WTC11 (cell line): Measurements from ENCODE around the gene TRAF2. TPM values are rescaled to one million over a fixed set of nuclear protein-coding genes. Genes with fewer than 3 reads are reported as not detected.

ENCODE experiments used
- ATF1 ChIP-seq: sonication (generic); formaldehyde crosslinking; IDR thresholded peaks from 2 replicates; pipeline ENCODE4 v1.8.1; 2023; ENCODE audit warnings: mild to moderate bottlenecking, moderate library complexity, missing genetic modification reagents
- CREM ChIP-seq: sonication (generic); formaldehyde crosslinking; IDR thresholded peaks from 2 replicates; pipeline ENCODE4 v1.8.1; 2022; ENCODE audit warnings: mild to moderate bottlenecking, missing genetic modification reagents, moderate library complexity
- FOXJ3 ChIP-seq: sonication (generic); formaldehyde crosslinking; IDR thresholded peaks from 2 replicates; pipeline ENCODE4 v1.9.0; 2021; ENCODE audit warnings: missing genetic modification reagents, mild to moderate bottlenecking, borderline replicate concordance
- FOXP1 ChIP-seq: sonication (generic); formaldehyde crosslinking; IDR thresholded peaks from 2 replicates; pipeline ENCODE4 v1.8.0; 2022; ENCODE audit warnings: missing genetic modification reagents, mild to moderate bottlenecking, moderate library complexity, borderline replicate concordance
- HMGA2 ChIP-seq: fragments of 250-450 bp; sonication (Bioruptor Pico); IDR thresholded peaks from 2 replicates; pipeline ENCODE4 v1.4.0; 2021; ENCODE audit warnings: mild to moderate bottlenecking, moderate library complexity
- MYBL2 ChIP-seq: sonication (generic); formaldehyde crosslinking; IDR thresholded peaks from 2 replicates; pipeline ENCODE4 v1.8.1; 2023; ENCODE audit warnings: mild to moderate bottlenecking, moderate library complexity, missing genetic modification reagents
- NR3C1 ChIP-seq: sonication (generic); formaldehyde crosslinking; conservative IDR thresholded peaks from 2 replicates; pipeline ENCODE4 v1.8.1; 2023; ENCODE audit warnings: low read depth, mild to moderate bottlenecking, missing genetic modification reagents
- RORB ChIP-seq: fragments of 250-450 bp; sonication (Bioruptor Pico); IDR thresholded peaks from 2 replicates; pipeline ENCODE4 v1.9.0; 2021; ENCODE audit warnings: mild to moderate bottlenecking
- SMAD3 ChIP-seq: sonication (generic); formaldehyde crosslinking; IDR thresholded peaks from 2 replicates; pipeline ENCODE4 v1.8.0; 2022; ENCODE audit warnings: missing genetic modification reagents, mild to moderate bottlenecking, borderline replicate concordance
- SP1 ChIP-seq: sonication (generic); formaldehyde crosslinking; conservative IDR thresholded peaks from 2 replicates; pipeline ENCODE4 v1.8.1; 2022; ENCODE audit warnings: missing genetic modification reagents
- ZNF219 ChIP-seq: sonication (generic); formaldehyde crosslinking; IDR thresholded peaks from 2 replicates; pipeline ENCODE4 v1.8.0; 2023; ENCODE audit warnings: missing genetic modification reagents, mild to moderate bottlenecking, borderline replicate concordance
- ZNF671 ChIP-seq: fragments of 250-450 bp; sonication (Bioruptor Pico); IDR thresholded peaks from 2 replicates; pipeline ENCODE4 v1.8.0; 2021; ENCODE audit warnings: mild to moderate bottlenecking
- total RNA-seq: library from RNA; stranded (reverse); gene quantifications from 3 replicates; pipeline ENCODE4 v1.2.3, GENCODE V29; 2021
- TF ChIP-seq, protein P1 (sequence below): fragments of 250-450 bp; sonication (Bioruptor Pico); IDR thresholded peaks from 2 replicates; pipeline ENCODE4 v1.9.0; 2021; ENCODE audit warnings: mild to moderate bottlenecking
- TF ChIP-seq, protein P2 (sequence below): sonication (generic); formaldehyde crosslinking; IDR thresholded peaks from 2 replicates; pipeline ENCODE4 v1.8.0; 2022; ENCODE audit warnings: mild to moderate bottlenecking, missing genetic modification reagents
- TF ChIP-seq, protein P3 (sequence below): sonication (generic); formaldehyde crosslinking; IDR thresholded peaks from 2 replicates; pipeline ENCODE4 v1.8.0; 2023; ENCODE audit warnings: missing genetic modification reagents
- TF ChIP-seq, protein P4 (sequence below): sonication (generic); formaldehyde crosslinking; conservative IDR thresholded peaks from 2 replicates; pipeline ENCODE4 v1.8.1; 2023; ENCODE audit warnings: mild to moderate bottlenecking, low read depth, missing genetic modification reagents, moderate library complexity
- TF ChIP-seq, protein P5 (sequence below): sonication (generic); formaldehyde crosslinking; IDR thresholded peaks from 2 replicates; pipeline ENCODE4 v1.8.1; 2022; ENCODE audit warnings: mild to moderate bottlenecking, missing genetic modification reagents, moderate library complexity, borderline replicate concordance
- TF ChIP-seq, protein P6 (sequence below): fragments of 250-450 bp; sonication (Bioruptor Pico); IDR thresholded peaks from 2 replicates; pipeline ENCODE4 v1.9.0; 2021; ENCODE audit warnings: moderate library complexity, mild to moderate bottlenecking, inconsistent platforms, borderline replicate concordance
- TF ChIP-seq, protein P7 (sequence below): sonication (generic); formaldehyde crosslinking; IDR thresholded peaks from 2 replicates; pipeline ENCODE4 v1.8.1; 2023; ENCODE audit warnings: mild to moderate bottlenecking, missing genetic modification reagents
- TF ChIP-seq, protein P8 (sequence below): sonication (generic); formaldehyde crosslinking; conservative IDR thresholded peaks from 2 replicates; pipeline ENCODE4 v1.8.1; 2022; ENCODE audit warnings: mild to moderate bottlenecking, missing genetic modification reagents
- TF ChIP-seq, protein P9 (sequence below): fragments of 200-600 bp; IDR thresholded peaks from 2 replicates; pipeline ENCODE4 v1.8.0; 2022; ENCODE audit warnings: antibody characterized with exemption
- TF ChIP-seq, protein P10 (sequence below): sonication (generic); formaldehyde crosslinking; IDR thresholded peaks from 2 replicates; pipeline ENCODE4 v1.8.0; 2022; ENCODE audit warnings: mild to moderate bottlenecking, missing genetic modification reagents

TRAF2 gene
- total RNA-seq, 1 experiment from 2014 or later, result 55.0 TPM

DNA sequence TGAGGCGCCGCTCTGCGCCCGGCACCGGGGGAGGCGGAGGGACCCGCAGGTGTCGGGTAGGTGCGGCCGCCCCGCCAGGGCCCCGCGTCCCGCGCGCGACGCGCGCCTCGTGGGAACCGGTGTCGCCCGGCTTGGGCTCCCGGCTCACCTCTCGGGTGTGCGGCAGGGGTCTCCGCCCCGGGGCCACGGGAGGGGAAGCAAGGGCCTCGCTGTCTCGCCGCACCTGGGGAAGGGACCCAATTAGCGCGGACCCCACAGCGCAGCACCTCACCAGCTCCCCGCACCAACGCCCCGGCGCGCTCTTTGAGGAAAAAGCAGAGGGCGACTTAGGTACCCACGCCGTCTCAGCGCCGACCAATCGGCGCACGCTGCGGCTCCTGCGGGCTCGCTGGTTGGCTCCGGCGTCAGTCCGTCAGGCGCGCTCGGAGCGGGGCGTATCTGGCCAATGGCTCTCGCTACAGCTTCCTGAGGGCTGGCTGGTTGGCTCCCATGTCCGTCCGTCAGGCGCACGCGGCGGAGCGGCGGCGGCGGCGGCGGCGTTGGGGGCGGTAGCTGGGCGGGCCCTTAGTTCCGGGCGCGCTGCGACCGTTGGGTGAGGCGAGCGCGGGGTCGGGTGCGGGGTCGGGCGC is at the start of gene TRAF2 (continued):
- TF ChIP-seq NR3C1 (CRISPR knock-in tag) (no peak), ZNF671 (CRISPR knock-in tag) (no peak), FOXJ3 (CRISPR knock-in tag) (no peak), SMAD3 (no peak), SP1 (CRISPR knock-in tag) (peak; percentile 78), CREM (peak; percentile 72; the same call in 1 of the 2 replicates), HMGA2 (CRISPR knock-in tag) (no peak), ZNF219 (CRISPR knock-in tag) (0 out of 2 replicates have a peak, but pooled peaks have one; percentile 22), MYBL2 (CRISPR knock-in tag) (peak; percentile 60; the same call in 1 of the 2 replicates), FOXP1 (CRISPR knock-in tag) (peak; percentile 74; the same call in 1 of the 2 replicates), ATF1 (CRISPR knock-in tag) (no peak), RORB (CRISPR knock-in tag) (no peak)
- TF ChIP-seq, protein P1, sequence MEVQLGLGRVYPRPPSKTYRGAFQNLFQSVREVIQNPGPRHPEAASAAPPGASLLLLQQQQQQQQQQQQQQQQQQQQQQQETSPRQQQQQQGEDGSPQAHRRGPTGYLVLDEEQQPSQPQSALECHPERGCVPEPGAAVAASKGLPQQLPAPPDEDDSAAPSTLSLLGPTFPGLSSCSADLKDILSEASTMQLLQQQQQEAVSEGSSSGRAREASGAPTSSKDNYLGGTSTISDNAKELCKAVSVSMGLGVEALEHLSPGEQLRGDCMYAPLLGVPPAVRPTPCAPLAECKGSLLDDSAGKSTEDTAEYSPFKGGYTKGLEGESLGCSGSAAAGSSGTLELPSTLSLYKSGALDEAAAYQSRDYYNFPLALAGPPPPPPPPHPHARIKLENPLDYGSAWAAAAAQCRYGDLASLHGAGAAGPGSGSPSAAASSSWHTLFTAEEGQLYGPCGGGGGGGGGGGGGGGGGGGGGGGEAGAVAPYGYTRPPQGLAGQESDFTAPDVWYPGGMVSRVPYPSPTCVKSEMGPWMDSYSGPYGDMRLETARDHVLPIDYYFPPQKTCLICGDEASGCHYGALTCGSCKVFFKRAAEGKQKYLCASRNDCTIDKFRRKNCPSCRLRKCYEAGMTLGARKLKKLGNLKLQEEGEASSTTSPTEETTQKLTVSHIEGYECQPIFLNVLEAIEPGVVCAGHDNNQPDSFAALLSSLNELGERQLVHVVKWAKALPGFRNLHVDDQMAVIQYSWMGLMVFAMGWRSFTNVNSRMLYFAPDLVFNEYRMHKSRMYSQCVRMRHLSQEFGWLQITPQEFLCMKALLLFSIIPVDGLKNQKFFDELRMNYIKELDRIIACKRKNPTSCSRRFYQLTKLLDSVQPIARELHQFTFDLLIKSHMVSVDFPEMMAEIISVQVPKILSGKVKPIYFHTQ, result no peak
- TF ChIP-seq, protein P2, sequence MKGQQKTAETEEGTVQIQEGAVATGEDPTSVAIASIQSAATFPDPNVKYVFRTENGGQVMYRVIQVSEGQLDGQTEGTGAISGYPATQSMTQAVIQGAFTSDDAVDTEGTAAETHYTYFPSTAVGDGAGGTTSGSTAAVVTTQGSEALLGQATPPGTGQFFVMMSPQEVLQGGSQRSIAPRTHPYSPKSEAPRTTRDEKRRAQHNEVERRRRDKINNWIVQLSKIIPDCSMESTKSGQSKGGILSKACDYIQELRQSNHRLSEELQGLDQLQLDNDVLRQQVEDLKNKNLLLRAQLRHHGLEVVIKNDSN (CRISPR knock-in tag), result peak; percentile 53; the same call in 1 of the 2 replicates
- TF ChIP-seq, protein P3, sequence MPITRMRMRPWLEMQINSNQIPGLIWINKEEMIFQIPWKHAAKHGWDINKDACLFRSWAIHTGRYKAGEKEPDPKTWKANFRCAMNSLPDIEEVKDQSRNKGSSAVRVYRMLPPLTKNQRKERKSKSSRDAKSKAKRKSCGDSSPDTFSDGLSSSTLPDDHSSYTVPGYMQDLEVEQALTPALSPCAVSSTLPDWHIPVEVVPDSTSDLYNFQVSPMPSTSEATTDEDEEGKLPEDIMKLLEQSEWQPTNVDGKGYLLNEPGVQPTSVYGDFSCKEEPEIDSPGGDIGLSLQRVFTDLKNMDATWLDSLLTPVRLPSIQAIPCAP (CRISPR knock-in tag), result no peak
- TF ChIP-seq, protein P4, sequence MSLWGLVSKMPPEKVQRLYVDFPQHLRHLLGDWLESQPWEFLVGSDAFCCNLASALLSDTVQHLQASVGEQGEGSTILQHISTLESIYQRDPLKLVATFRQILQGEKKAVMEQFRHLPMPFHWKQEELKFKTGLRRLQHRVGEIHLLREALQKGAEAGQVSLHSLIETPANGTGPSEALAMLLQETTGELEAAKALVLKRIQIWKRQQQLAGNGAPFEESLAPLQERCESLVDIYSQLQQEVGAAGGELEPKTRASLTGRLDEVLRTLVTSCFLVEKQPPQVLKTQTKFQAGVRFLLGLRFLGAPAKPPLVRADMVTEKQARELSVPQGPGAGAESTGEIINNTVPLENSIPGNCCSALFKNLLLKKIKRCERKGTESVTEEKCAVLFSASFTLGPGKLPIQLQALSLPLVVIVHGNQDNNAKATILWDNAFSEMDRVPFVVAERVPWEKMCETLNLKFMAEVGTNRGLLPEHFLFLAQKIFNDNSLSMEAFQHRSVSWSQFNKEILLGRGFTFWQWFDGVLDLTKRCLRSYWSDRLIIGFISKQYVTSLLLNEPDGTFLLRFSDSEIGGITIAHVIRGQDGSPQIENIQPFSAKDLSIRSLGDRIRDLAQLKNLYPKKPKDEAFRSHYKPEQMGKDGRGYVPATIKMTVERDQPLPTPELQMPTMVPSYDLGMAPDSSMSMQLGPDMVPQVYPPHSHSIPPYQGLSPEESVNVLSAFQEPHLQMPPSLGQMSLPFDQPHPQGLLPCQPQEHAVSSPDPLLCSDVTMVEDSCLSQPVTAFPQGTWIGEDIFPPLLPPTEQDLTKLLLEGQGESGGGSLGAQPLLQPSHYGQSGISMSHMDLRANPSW (CRISPR knock-in tag), result no peak
- TF ChIP-seq, protein P5, sequence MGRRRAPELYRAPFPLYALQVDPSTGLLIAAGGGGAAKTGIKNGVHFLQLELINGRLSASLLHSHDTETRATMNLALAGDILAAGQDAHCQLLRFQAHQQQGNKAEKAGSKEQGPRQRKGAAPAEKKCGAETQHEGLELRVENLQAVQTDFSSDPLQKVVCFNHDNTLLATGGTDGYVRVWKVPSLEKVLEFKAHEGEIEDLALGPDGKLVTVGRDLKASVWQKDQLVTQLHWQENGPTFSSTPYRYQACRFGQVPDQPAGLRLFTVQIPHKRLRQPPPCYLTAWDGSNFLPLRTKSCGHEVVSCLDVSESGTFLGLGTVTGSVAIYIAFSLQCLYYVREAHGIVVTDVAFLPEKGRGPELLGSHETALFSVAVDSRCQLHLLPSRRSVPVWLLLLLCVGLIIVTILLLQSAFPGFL (CRISPR knock-in tag), result no peak
- TF ChIP-seq, protein P6, sequence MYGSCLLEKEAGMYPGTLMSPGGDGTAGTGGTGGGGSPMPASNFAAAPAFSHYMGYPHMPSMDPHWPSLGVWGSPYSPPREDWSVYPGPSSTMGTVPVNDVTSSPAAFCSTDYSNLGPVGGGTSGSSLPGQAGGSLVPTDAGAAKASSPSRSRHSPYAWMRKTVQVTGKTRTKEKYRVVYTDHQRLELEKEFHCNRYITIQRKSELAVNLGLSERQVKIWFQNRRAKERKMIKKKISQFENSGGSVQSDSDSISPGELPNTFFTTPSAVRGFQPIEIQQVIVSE, result no peak
- TF ChIP-seq, protein P7, sequence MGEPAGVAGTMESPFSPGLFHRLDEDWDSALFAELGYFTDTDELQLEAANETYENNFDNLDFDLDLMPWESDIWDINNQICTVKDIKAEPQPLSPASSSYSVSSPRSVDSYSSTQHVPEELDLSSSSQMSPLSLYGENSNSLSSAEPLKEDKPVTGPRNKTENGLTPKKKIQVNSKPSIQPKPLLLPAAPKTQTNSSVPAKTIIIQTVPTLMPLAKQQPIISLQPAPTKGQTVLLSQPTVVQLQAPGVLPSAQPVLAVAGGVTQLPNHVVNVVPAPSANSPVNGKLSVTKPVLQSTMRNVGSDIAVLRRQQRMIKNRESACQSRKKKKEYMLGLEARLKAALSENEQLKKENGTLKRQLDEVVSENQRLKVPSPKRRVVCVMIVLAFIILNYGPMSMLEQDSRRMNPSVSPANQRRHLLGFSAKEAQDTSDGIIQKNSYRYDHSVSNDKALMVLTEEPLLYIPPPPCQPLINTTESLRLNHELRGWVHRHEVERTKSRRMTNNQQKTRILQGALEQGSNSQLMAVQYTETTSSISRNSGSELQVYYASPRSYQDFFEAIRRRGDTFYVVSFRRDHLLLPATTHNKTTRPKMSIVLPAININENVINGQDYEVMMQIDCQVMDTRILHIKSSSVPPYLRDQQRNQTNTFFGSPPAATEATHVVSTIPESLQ, result no peak
- TF ChIP-seq, protein P8, sequence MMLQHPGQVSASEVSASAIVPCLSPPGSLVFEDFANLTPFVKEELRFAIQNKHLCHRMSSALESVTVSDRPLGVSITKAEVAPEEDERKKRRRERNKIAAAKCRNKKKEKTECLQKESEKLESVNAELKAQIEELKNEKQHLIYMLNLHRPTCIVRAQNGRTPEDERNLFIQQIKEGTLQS, result no peak
- TF ChIP-seq, protein P9, sequence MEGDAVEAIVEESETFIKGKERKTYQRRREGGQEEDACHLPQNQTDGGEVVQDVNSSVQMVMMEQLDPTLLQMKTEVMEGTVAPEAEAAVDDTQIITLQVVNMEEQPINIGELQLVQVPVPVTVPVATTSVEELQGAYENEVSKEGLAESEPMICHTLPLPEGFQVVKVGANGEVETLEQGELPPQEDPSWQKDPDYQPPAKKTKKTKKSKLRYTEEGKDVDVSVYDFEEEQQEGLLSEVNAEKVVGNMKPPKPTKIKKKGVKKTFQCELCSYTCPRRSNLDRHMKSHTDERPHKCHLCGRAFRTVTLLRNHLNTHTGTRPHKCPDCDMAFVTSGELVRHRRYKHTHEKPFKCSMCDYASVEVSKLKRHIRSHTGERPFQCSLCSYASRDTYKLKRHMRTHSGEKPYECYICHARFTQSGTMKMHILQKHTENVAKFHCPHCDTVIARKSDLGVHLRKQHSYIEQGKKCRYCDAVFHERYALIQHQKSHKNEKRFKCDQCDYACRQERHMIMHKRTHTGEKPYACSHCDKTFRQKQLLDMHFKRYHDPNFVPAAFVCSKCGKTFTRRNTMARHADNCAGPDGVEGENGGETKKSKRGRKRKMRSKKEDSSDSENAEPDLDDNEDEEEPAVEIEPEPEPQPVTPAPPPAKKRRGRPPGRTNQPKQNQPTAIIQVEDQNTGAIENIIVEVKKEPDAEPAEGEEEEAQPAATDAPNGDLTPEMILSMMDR, result no peak
- TF ChIP-seq, protein P10, sequence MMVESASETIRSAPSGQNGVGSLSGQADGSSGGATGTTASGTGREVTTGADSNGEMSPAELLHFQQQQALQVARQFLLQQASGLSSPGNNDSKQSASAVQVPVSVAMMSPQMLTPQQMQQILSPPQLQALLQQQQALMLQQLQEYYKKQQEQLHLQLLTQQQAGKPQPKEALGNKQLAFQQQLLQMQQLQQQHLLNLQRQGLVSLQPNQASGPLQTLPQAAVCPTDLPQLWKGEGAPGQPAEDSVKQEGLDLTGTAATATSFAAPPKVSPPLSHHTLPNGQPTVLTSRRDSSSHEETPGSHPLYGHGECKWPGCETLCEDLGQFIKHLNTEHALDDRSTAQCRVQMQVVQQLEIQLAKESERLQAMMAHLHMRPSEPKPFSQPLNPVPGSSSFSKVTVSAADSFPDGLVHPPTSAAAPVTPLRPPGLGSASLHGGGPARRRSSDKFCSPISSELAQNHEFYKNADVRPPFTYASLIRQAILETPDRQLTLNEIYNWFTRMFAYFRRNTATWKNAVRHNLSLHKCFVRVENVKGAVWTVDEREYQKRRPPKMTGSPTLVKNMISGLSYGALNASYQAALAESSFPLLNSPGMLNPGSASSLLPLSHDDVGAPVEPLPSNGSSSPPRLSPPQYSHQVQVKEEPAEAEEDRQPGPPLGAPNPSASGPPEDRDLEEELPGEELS (CRISPR knock-in tag), result peak; percentile 25; the same call in 1 of the 2 replicates
